A673 (cell line): ENCODE data around the gene CPB2.

Source experiments
- CTCF ChIP-seq: fragments of 300-800, 200-600 bp; sonication (generic); conservative IDR thresholded peaks from 2 replicates; pipeline ENCODE4 v1.5.1; 2017; ENCODE audit warnings: low read depth, mild to moderate bottlenecking, antibody characterized with exemption, low read length, moderate library complexity, mixed read lengths
- EZH2 ChIP-seq: fragments of 200-600 bp; sonication (generic); IDR thresholded peaks from 2 replicates; pipeline ENCODE4 v1.6.1; 2017; ENCODE audit warnings: borderline replicate concordance, low read depth, mild to moderate bottlenecking, mixed read lengths, antibody characterized with exemption, low read length; ENCODE audit not compliant: poor library complexity, severe bottlenecking

- TF ChIP-seq CTCF (no peak), EZH2 (no peak)
Observed at GRCh38 chr13:46101002-46101401, 3.8 kb downstream of the CPB2 start.
